ENCODE measurements around the gene SLC16A6.
"Not testable (repeated sequence)": the region's sequence is repeated elsewhere in the genome, so short reads cannot be mapped to it uniquely, and the experiment has no call there.

GRCh38 chr17:68235336-68235791, 55.6 kb downstream of the SLC16A6 start:
- not testable (repeated sequence) for TF ChIP-seq RCOR1 (IDR thresholded peaks at IDR 0.05; ENCODE audit: insufficient replicate concordance, low read length); CEBPB (IDR thresholded peaks at IDR 0.05; ENCODE audit: low read depth, low read length); CTCF (conservative IDR thresholded peaks at IDR 0.05; ENCODE audit: low read depth, low read length)
